HG02973 (cell line): ENCODE measurements around the gene NPTX1.

Source experiments
- ATAC-seq: cut with Tn5 transposase; IDR thresholded peaks from one replicate; pipeline ENCODE4 v1.9.1; 2021; ENCODE audit warnings: moderate library complexity; ENCODE audit not compliant: unreplicated experiment

The NPTX1 gene

GRCh38 chr17:80504686-80505413 lies 28.4 kb upstream of the NPTX1 start:
- ATAC-seq: no peak

- ATAC-seq: no peak
Observed at GRCh38 chr17:80503921-80504320, 27.5 kb upstream of the NPTX1 start.

- ATAC-seq: no peak
Observed at GRCh38 chr17:80503031-80503430, 26.6 kb upstream of the NPTX1 start.

GRCh38 chr17:80502578-80502877 lies 26.1 kb upstream of the NPTX1 start:
- no peak for ATAC-seq

- ATAC-seq: no peak
Observed at GRCh38 chr17:80501741-80502577, 25.6 kb upstream of the NPTX1 start.

GRCh38 chr17:80499961-80500665 lies 23.7 kb upstream of the NPTX1 start:
- ATAC-seq: no peak

GRCh38 chr17:80499560-80499959 lies 23.2 kb upstream of the NPTX1 start:
- ATAC-seq: no peak

GRCh38 chr17:80498920-80499410 lies 22.6 kb upstream of the NPTX1 start:
- ATAC-seq: no peak

GRCh38 chr17:80498242-80498919 lies 22.0 kb upstream of the NPTX1 start:
- no peak for ATAC-seq

GRCh38 chr17:80497726-80498241 lies 21.4 kb upstream of the NPTX1 start:
- no peak for ATAC-seq

GRCh38 chr17:80494547-80494946 lies 18.1 kb upstream of the NPTX1 start:
- no peak for ATAC-seq

GRCh38 chr17:80492343-80493136 lies 16.1 kb upstream of the NPTX1 start:
- no peak for ATAC-seq

GRCh38 chr17:80491478-80492342 lies 15.3 kb upstream of the NPTX1 start:
- no peak for ATAC-seq

GRCh38 chr17:80487511-80487910 lies 11.1 kb upstream of the NPTX1 start:
- ATAC-seq: no peak

- no peak for ATAC-seq
Observed at GRCh38 chr17:80486692-80487091, 10.3 kb upstream of the NPTX1 start.

- no peak for ATAC-seq
Observed at GRCh38 chr17:80485846-80486245, 9.4 kb upstream of the NPTX1 start.

- ATAC-seq: no peak
Observed at GRCh38 chr17:80482555-80483308, 6.3 kb upstream of the NPTX1 start.

GRCh38 chr17:80482058-80482318 lies 5.6 kb upstream of the NPTX1 start:
- ATAC-seq: no peak
